Measurements from ENCODE around the gene CSF2RB.

Gene CSF2RB

DNA sequence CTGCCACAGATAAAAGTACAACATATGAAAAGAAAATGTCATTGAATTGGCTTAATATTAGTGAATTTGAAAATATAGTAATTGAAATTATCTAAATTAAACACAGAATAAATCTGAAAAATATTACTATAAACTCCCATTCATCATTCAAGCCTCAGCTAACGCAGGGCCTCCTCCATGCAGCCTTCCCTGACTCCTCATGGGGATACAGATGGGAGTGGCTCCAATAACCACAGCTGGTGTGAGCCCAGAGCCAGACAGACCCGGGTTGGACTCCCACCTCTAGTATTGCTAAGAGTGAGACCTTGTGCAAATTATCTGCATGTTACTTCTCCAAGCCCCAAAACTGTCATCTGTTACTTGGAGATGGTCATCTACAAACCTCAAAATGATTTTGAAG is 44.9 kb downstream of the CSF2RB start:
- Histone ChIP-seq H3K27me3 (ENCODE audit: insufficient read depth, low read length, poor library complexity, severe bottlenecking) (peaks cover 20% of the 10 kb centered on the region), H3K79me2 (ENCODE audit: insufficient read depth, low read length) (no peaks in the 10 kb centered on the region), H3K4me1 (ENCODE audit: insufficient read depth, low read length, poor library complexity, severe bottlenecking) (no peaks in the 10 kb centered on the region), H3K9me3 (ENCODE audit: insufficient read depth, low read depth, low read length) (no peaks in the 10 kb centered on the region), H3K4me2 (ENCODE audit: low read depth, low read length, poor library complexity, severe bottlenecking) (no peak overlapping the region), H3K9ac (ENCODE audit: low read depth, low read length, poor library complexity, severe bottlenecking) (no peak overlapping the region), H3K36me3 (ENCODE audit: insufficient read depth, low read length) (no peaks in the 10 kb centered on the region), H3K4me3 (ENCODE audit: low read length, poor library complexity, severe bottlenecking) (no peak overlapping the region), H3F3A (ENCODE audit: low read depth) (no peaks in the 10 kb centered on the region), H2AFZ (ENCODE audit: low read length) (no peak overlapping the region), H4K20me1 (ENCODE audit: insufficient read depth, low read length, poor library complexity, severe bottlenecking) (no peaks in the 10 kb centered on the region), H3K9me2 (replicated peaks; ENCODE audit: low read depth, low read length) (no peaks in the 10 kb centered on the region)
- TF ChIP-seq EZH2phosphoT487 (IDR thresholded peaks at IDR 0.05; ENCODE audit: borderline replicate concordance) (no peak), CTCF (conservative IDR thresholded peaks at IDR 0.05; ENCODE audit: low read length) (no peak)

DNA sequence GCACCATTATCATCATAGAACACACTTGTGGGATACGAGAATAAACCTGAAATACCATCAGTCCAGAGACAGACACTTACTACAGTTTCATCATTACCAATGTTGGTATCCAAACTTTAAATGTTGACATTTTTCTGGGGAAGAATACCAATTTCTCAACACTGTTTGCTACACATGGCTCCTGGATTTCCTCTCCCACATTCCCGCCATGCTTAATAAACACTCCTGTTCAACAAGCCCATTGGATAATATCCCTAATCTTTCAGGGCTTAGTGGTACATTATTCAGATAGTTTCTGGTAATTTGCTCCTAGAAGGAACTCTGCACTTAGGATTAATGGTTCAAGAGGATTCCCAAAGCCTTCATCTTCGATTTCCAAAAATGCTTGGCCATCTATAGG is 48.2 kb downstream of the CSF2RB start:
- H2AFZ ChIP-seq (ENCODE audit: low read length), result no peak overlapping the region
- no peaks in the 10 kb centered on the region for H3K9me3 ChIP-seq (ENCODE audit: insufficient read depth, low read depth, low read length)
- no peak overlapping the region for H3K4me3 ChIP-seq (ENCODE audit: low read length, poor library complexity, severe bottlenecking)
- no peaks in the 10 kb centered on the region for H3K4me1 ChIP-seq (ENCODE audit: insufficient read depth, low read length, poor library complexity, severe bottlenecking)
- no peaks in the 10 kb centered on the region for H4K20me1 ChIP-seq (ENCODE audit: insufficient read depth, low read length, poor library complexity, severe bottlenecking)
- no peaks in the 10 kb centered on the region for H3K79me2 ChIP-seq (ENCODE audit: insufficient read depth, low read length)
- H3K4me2 ChIP-seq (ENCODE audit: low read depth, low read length, poor library complexity, severe bottlenecking), result no peak overlapping the region
- H3K27me3 ChIP-seq (ENCODE audit: insufficient read depth, low read length, poor library complexity, severe bottlenecking), result peaks cover 20% of the 10 kb centered on the region
- no peaks in the 10 kb centered on the region for H3K36me3 ChIP-seq (ENCODE audit: insufficient read depth, low read length)
- H3K9me2 ChIP-seq (replicated peaks; ENCODE audit: low read depth, low read length), result no peaks in the 10 kb centered on the region
- H3F3A ChIP-seq (ENCODE audit: low read depth), result no peaks in the 10 kb centered on the region
- TF ChIP-seq CTCF (conservative IDR thresholded peaks at IDR 0.05; ENCODE audit: low read length) (no peak), EZH2phosphoT487 (IDR thresholded peaks at IDR 0.05; ENCODE audit: borderline replicate concordance) (no peak)
- H3K9ac ChIP-seq (ENCODE audit: low read depth, low read length, poor library complexity, severe bottlenecking), result no peak overlapping the region

- H2AFZ ChIP-seq (ENCODE audit: low read length), result peak overlapping the region; percentile 35; the same call in 1 of the 2 replicates
- H3K79me2 ChIP-seq (ENCODE audit: insufficient read depth, low read length), result no peaks in the 10 kb centered on the region
- H3K4me3 ChIP-seq (ENCODE audit: low read length, poor library complexity, severe bottlenecking), result no peak overlapping the region
- no peaks in the 10 kb centered on the region for H3K4me1 ChIP-seq (ENCODE audit: insufficient read depth, low read length, poor library complexity, severe bottlenecking)
- H3K9me2 ChIP-seq (replicated peaks; ENCODE audit: low read depth, low read length), result no peaks in the 10 kb centered on the region
- no peaks in the 10 kb centered on the region for H3F3A ChIP-seq (ENCODE audit: low read depth)
- peaks cover 20% of the 10 kb centered on the region for H3K27me3 ChIP-seq (ENCODE audit: insufficient read depth, low read length, poor library complexity, severe bottlenecking)
- no peaks in the 10 kb centered on the region for H3K36me3 ChIP-seq (ENCODE audit: insufficient read depth, low read length)
- no peak overlapping the region for H3K9ac ChIP-seq (ENCODE audit: low read depth, low read length, poor library complexity, severe bottlenecking)
- no peak overlapping the region for H3K4me2 ChIP-seq (ENCODE audit: low read depth, low read length, poor library complexity, severe bottlenecking)
- no peaks in the 10 kb centered on the region for H3K9me3 ChIP-seq (ENCODE audit: insufficient read depth, low read depth, low read length)
- H4K20me1 ChIP-seq (ENCODE audit: insufficient read depth, low read length, poor library complexity, severe bottlenecking), result no peaks in the 10 kb centered on the region
- no peak for TF ChIP-seq EZH2phosphoT487 (IDR thresholded peaks at IDR 0.05; ENCODE audit: borderline replicate concordance)
- no peak for TF ChIP-seq CTCF (conservative IDR thresholded peaks at IDR 0.05; ENCODE audit: low read length)
Measured at GRCh38 chr22:36963302-36963701, 49.9 kb downstream of the CSF2RB start.

Measured in Loucy (cell line).